Measurements from ENCODE around the gene FAM78A.
"Not testable (repeated sequence)": the region's sequence is repeated elsewhere in the genome, so short reads cannot be mapped to it uniquely, and the experiment has no call there.

The FAM78A gene

GRCh38 chr9:131216806-131217205, 59.5 kb downstream of the FAM78A start:
- no peak overlapping the region for H3K4me3 ChIP-seq (ENCODE audit: low read depth, low read length)

- no peak overlapping the region for H3K4me3 ChIP-seq (ENCODE audit: low read depth, low read length)
Measured at GRCh38 chr9:131214876-131215275, 61.4 kb downstream of the FAM78A start.

- no peak overlapping the region for H3K4me3 ChIP-seq (ENCODE audit: low read depth, low read length)
Measured at GRCh38 chr9:131214286-131214856, 61.9 kb downstream of the FAM78A start.

GRCh38 chr9:131211920-131212319, 64.4 kb downstream of the FAM78A start:
- H3K4me3 ChIP-seq (ENCODE audit: low read depth, low read length): not testable (repeated sequence)
